Activated CD8-positive, alpha-beta memory T cell treated with anti-CD3 and anti-CD28 coated beads for 48 hours (primary cell): Measurements from ENCODE around the gene SLC4A5.

ENCODE experiments used
- DNase-seq, 3 experiments: peaks; one replicate each; pipeline ENCODE4 v3.0.0-alpha.2; 2020; ENCODE audit warnings: low read depth in 2 of 3, low spot score in 2 of 3

Gene SLC4A5

DNA sequence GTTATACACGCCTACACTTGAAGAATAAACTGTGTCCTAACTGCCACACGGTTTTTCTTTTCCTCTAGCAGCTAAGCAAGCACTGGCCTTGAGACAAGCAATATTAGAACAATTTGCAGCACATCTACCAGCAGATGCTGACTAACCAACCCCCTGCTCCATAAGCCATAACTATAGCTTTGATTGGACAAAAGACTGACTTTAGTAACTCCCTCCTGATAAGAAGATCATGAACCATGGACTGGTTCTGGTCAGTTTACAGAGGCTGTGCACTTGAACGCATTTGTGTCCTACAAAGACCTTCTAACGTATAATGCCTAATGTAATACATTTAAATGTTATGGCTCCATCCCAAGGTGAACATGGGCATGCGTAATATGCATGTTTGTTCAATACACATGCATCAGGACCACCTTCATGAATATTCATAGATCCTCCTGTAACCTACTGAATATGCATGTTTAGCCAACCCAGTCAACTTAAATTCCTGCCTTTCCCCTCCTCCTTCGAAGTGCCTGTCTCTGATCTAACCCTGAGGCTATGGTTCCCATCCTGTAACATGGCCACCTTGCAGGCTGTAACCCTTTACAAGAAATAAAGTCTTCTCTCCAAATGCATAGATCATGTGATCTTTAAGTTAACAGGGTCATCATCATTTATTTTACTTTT lies 26.5 kb downstream of the SLC4A5 start:
- no peak for DNase-seq

DNA sequence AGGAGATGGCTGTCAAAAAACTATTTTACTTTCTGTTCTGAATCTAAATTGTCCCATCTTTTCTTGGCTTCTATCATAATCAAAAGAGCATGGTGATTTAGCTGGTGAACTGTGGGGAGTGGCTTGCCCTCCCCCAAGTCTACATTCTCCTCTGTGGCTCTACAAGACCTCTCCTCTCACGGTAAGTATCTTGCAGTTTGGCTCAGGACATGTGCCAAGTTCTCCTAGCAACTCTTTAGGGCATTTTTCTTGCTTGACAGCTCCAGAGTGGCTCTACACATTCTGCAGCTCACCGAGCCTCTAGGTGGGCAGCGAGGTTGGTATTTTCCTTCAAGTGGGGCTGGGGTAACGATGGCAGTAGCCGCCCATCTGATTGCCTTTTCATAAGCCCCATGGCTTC lies 29.1 kb downstream of the SLC4A5 start:
- DNase-seq = no peak

DNA sequence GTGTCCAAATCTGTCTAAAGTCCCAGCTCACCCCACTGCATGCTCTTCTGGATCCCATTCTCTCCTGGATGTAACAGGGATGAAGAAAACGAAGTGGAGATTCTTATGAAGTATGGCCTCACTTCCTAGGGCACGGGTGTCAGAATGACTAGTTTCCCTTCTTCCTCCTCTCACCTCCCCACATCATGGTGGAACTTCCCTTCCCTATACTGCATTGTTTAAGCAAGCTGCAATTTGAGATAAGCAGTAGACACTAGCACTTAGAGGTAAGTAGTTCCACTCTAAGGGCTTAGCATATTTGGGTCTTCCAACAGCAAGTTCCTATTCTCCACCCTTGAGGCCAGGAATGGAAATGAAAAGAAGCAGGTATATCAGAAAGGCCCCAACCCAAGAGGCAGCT lies 29.7 kb downstream of the SLC4A5 start:
- DNase-seq = no peak

DNA sequence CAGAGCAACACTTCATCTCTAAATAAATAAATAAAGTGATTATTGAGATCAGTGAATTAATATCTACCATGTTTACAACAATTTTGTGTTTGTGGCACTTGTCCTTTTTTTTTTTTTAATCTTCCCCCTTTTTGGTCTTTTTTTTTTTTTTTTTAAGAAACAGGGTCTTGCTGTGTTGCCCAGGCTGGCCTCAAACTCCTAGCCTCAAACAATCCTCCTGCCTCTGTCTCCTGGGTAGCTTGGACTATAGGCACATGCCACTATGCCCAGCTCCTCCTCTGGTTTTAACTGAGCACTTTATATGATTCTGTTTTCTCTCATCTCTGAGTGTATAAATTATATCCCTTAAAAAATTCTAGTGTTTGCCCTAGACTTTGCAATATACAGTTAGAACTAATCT lies 30.3 kb downstream of the SLC4A5 start:
- no peak for DNase-seq

DNA sequence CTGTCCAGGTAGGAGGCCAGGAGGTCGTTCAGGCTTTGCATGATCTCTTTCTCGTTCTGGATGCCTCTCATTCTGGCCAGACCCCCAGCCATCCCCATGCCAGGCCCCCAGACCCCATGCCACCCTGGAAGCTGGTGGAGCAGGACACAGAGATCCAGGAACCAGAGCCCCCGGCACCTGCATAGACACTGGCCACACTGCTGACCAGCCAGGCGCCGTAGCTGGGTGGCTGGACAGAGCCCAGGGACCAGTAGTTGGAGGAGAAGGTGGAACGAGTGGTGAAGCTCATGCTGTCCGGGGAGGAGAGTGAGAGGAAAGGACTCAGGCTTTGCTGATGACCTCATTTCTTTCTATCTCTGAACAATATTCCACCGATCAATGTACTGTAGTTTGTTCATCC lies 35.5 kb downstream of the SLC4A5 start:
- no peak for DNase-seq

GRCh38 chr2:74304332-74305148 lies 38.7 kb downstream of the SLC4A5 start:
- no peak for DNase-seq

GRCh38 chr2:74302865-74303264 lies 40.4 kb downstream of the SLC4A5 start:
- no peak for DNase-seq

DNA sequence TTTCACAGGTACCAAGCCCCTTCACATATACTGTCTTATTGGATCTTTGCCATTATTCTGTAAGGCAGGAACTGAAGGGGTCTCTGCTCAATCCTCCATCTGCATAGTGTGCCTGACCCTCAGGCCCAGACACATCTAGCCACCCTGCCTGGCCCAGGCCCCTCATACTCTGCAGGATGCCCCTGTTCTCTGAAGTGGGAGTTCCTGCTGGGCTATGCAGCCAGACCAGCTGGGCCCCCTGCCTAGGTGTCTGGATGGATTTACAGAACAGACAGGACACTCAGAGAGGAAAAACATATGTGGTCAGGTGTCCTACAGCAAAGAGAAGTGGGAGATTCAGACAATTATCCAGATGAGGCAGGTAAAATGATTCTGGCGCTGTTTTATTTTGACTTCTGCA lies 42.0 kb downstream of the SLC4A5 start:
- no peak for DNase-seq

- no peak for DNase-seq
Observed at GRCh38 chr2:74300506-74300905, 42.7 kb downstream of the SLC4A5 start.

DNA sequence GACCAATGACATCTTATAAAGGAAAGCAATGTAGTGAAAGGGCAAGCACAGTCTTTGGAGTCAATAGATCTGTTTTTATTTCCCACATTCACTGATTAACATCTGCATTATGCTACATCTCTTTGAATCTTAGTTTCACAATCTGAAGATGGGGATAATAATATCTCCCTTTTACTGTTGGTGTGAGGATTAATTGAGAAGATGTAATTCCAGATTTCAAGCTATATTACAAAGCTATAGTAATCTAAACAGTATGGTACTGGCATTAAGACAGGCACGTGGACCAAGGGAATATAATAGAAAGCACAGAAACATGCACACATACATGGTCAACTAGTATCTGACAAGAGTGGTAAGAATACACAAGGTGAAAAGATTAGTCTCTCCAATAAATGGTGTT lies 45.3 kb downstream of the SLC4A5 start:
- DNase-seq = no peak

DNA sequence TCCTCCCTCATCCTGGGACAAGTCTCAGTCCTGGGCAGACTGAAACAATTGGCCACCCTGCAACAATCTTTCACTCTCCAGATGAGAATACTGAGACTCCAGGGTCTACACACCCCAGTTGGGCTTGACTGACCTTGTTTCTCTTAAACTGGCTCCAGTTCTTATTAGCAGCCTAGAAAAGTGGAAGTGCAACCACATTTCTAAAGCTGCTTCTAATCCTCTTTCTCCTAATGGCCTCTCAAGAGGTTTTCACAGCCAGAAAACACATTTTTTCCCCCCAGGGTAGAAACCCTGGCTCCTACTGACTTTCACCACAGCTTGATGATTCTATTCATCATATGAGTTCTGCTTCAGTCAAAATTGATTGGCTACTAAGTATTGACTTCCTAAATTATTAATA lies 45.8 kb downstream of the SLC4A5 start:
- no peak for DNase-seq

DNA sequence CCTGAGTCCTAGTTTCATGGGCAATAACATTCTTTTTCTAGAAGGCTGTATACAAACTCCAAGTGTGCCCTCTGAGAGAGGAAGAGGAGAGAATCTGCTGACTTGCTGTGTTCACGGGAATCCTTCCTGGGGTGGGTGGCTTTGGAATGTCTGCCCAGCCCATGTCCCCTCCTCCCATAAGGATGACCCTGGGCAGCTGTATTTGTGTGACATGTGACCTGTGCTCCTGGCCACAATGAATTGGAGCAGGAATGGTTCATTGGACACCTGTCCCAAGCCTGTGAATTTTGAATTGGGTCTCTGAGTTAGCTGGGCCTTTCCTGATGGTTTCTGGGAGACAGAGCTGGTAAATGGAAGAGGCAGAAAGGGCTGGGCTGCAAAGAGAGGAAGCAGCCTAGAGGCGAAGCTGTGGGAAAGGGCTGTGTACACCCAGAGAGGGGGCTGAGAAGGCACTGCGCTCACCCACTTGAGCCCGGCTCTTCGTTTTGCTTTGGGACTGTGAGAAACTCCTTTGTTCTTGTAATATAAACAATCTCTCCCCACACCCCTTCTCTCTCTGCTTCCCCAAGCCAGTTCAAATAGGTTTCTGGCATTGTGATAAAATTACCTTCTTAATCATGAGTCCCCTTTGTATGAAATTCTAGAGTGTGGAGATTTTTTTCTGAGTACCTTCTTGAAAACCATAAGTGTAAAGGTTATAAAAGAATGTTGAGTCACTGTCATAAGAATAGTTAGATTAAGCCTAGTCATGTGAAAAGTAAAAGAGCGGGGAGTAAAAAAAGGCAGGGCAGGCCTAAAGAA lies 49.8 kb downstream of the SLC4A5 start:
- DNase-seq = no peak

DNA sequence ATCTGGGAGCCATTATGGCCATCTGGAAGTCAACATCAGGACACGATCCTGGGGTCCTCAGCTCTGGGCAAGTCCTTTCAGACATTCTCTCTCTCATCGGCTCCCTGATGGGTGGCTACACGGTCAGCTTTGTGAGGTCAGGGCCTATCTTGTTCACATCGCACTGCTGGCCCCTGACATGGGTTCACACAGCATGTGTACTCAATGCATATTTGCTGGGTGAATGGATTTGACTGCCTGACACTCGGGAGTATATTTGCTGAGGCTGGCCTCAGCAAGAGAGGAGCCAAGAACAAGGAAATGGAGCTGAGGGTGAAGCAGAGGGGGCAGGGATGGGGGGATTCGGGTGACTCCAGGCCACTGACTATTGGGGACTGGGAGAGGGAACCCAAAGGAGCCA lies 50.5 kb downstream of the SLC4A5 start:
- no peak for DNase-seq

DNA sequence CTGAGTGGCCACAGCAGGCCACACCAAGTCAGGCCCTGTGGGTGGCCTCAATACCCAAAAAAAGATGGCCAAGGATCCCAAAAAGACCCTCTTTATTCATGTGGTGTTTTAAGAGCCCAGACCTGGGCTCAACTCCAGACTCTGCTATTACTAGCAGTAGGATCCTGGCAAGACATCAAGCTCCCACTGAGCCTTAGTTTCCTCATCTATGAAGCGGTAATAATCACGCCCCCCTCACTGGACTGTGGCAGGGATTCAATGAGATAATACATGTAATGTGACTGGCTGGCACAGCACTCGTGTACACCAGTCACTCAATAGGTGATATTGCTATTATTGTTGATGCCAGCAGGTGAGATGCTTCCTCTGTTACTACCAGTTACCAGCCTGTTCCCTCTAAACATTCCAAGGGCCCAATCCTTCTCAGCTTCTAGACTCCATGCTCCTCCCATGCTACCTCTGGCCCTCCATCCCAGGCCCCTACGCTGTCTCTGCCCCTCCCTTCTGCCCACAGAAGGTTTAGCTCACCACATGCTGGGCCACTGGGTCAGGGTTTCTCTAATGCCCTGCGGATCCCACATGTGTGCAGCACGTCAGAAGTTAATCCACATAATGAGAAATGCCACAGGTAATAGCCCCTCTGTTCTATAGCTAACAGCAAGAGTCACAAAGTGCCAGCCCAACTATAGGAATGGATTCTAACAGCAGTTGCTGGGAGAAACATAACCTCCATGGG lies 51.2 kb downstream of the SLC4A5 start:
- no peak for DNase-seq

GRCh38 chr2:74291218-74291544 lies 52.0 kb downstream of the SLC4A5 start:
- DNase-seq = no peak

DNA sequence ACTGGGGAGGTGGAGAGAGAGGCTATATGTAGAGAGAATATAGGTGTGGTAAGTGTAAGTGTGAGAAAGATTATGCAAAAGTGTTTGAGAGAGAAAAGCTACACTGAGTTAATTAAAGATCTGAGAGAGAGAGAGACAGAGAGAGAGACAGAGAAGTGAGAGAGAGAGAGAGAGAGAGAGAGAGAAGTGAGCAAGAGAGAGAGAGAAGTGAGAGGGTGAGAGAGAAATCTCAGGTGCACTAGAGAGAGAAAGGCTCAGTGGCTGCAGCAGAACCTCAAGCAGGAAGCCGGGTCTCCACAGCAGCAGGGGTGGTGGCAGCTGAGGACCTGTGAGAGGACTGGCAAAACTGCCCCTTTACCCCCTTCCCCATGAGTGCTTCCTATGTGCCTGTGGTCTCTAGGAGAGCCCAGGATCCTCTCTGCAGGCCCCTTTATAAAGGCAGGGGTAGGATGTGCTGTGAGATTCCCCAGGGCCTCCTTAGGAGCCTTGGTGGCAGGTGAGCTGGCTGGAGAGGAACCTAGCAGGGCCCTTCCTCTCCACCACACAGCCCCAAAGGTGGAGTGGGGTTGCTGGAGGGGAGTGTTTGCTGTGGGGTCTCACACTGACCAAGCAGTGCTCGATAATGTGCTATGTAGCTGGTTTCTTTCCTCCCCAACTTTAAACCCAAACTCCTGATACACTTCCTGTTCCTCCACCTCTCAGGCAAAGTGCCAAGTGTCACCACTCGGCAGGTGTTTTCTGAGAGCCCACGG lies 52.6 kb downstream of the SLC4A5 start:
- DNase-seq = no peak

DNA sequence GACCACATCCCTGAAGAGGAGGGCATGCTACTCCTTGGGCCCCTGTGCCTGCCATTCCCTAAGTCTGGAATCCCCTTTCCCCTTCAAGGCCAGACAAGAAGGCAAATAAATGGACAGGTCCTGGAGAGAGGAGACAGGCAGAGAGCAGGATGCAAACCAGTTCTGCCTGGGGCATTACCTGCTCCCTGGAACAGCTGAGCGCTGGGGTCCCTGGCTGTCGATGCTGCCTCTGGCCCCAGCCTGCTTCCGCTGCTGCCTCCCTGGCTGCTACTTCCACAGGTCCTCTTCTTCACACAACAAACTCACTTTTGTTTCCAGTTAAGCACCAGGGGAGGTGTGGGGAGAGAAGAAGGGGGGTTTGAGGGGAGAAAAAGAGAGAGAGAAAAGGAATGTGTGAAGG lies 53.1 kb downstream of the SLC4A5 start:
- DNase-seq = no peak

GRCh38 chr2:74286725-74287124 lies 56.5 kb downstream of the SLC4A5 start:
- DNase-seq = no peak

DNA sequence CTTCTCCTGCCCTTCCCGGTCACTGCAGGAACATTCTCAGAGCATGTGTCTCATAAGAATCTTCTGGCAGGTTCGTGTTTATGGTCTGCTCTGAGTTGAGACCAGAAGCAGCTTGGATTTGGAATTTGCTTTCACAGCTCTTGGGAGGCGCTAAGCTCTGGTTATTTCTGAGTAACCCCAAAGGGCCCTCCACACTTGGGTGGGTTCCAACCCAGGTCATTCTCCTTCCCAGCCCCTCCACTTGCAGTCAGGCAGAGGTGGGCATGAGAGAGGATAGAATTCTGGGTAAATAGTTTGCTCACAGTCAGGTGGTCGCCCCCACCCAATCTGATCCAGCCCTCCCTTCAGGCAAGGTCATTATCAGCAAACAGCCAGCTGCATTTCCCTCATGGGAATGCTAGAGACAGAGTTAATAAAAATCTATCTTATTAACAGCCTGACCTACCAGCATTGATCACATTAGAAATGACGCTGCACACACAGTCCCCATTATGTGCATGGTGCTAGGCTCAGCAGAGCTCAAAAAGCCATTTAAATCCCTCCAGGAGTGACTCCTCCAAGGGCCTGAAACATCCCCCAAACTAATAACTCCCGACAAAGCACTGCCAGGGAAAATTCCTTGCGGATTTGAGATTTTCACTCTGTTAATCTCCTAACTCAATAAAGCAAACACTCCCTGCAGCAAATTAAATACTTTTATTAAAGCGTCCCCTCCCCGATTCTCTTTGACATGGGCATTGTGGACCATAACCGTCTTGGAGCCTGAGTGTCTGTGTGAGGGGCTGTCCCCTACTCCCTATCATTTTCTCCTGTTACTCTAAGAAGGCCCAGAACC lies 61.9 kb downstream of the SLC4A5 start:
- no peak for DNase-seq

- no peak for DNase-seq
Observed at GRCh38 chr2:74278694-74279093, 64.5 kb downstream of the SLC4A5 start.
